HG02852 (cell line): ENCODE measurements around the gene METTL27.
"Not testable (repeated sequence)": the region's sequence is repeated elsewhere in the genome, so short reads cannot be mapped to it uniquely, and the experiment has no call there.

ENCODE experiments used
- ATAC-seq: cut with Tn5 transposase; IDR thresholded peaks from one replicate; pipeline ENCODE4 v1.9.1; 2021; ENCODE audit warnings: mild to moderate bottlenecking, moderate library complexity; ENCODE audit not compliant: unreplicated experiment

METTL27 gene, protein sequence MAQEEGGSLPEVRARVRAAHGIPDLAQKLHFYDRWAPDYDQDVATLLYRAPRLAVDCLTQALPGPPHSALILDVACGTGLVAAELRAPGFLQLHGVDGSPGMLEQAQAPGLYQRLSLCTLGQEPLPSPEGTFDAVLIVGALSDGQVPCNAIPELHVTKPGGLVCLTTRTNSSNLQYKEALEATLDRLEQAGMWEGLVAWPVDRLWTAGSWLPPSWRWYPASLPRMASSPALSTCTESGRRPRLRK

DNA sequence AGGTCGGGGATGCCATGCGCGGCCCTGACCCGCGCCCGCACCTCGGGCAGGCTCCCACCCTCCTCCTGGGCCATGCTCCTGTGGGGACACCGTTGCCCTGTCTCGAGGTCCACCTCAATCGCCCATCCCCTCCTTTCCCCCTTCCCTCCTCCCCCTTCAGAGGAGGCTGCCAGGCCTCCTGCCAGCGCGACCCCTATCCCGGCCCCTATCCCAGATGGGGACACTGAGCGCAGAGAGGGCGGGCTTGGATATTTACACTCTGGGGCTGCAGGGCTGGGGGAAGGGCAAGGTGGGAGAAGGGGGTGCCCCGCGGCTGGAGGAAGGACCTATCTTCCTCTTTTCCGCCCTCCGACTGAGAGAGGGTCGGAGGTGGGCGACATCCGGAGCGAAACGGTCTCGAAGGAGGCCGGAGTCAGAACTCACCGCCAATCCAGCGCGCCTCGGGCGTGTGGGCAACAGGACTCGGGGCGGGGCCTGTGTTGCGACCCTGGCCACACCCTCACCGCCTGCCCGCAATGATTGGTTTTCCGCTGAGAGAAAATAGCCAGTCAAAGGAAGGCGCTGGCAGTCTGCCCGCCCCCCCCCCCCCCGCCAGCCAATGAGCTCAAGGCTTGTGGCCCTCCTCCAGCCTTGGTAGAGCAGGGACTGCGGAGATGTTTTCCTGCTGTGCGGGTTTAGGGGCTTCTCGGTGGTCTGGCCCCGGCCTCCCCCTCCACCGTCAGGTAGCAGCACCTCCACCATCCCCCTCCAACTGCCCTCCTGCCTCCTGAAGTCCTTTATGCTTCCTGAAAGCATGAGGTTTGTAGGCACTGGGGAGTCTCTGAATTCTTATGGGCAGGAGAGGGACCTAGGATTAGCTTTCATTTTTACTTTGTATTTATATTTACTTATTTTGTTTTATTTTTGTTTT, at the start of gene METTL27:
METTL27 (minus strand) TSS at position 450 of the 910 bp plus-strand sequence; CDS start at position 74, 376 bp downstream.
- peak; percentile 98 for ATAC-seq

DNA sequence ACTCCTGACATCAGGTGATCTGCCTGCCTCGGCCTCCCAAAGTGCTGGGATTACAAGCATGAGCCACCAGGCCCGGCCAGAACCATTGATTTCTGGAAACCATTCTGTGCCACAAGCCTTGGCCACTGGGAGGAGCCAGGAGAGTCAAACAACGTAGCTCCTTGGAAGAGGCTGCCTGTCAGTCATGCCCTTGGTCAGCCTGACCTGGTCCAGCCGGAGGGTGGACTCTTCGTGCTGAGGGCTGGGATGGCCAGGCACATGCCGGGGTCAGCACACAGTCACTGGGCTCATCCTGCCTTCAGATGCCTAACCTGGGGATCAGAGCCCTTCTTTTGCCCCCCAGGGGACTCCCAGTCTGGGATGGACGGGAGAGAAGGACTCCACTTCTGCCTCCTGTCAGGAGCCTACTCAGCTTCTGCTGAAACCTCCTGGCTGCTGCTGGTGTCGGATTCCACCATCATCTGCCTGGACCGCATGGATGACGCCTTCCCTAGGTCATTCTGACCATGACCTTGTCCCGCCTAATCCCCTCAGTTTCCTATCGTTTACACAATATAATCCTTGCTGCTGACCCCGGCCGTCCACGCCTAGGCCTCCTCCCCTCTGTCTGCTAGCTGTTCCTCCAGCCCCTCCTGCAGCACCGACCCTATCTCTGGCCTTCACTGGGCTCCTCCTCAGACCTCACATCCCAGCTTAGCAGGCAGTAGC, 49.0 kb upstream of the METTL27 start:
- ATAC-seq, result no peak

DNA sequence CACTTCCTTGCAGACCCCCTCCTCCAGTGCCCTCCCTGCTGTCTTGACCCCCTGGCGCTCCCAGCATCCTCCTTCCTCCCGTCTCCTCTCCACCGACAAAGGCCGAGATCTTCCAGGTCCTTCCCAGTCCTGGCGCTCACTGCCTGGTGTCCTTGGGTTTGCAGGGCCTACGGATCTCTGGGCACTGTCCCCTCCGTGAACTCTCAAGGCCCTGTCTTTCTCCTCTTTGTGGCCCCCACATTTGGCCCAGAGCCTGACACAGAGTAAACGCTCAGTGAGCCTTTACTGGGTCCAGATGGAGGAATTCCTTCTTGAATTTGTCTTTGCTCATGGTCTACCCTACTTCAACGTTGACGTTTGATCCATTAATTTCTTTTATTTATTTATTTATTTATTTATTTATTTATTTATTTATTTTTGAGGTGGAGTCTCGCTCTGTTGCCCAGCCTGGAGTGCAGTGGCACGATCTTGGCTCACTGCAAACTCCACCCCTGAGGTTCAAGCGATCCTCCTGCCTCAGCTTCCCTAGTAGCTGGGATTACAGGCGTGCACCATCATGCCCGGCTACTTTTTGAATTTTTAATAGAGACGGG, 48.3 kb upstream of the METTL27 start:
- no peak for ATAC-seq

DNA sequence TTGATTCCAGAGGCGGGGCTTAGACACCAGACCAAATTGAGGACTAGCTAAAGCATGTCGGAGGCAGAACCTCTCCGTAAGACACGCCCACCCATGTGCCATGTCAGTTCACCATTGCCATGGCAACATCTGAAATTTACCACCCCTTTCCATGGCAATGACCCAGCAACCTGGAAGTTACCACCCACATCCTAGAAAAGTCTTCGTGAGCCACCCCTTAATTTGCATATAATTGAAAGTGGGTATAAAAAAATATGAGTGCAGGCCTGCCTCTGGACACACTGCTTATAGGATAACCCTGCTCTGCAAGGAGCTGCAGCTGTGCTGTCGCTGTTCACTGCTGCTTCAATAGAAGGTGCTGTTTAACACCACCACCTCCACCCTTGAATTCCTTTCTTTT, 46.6 kb upstream of the METTL27 start:
- ATAC-seq, result no peak

- no peak for ATAC-seq
Measured at GRCh38 chr7:73887762-73888161, 45.4 kb upstream of the METTL27 start.

- ATAC-seq, result no peak
Measured at GRCh38 chr7:73885975-73886798, 43.9 kb upstream of the METTL27 start.

GRCh38 chr7:73885433-73885974, 43.2 kb upstream of the METTL27 start:
- no peak for ATAC-seq

DNA sequence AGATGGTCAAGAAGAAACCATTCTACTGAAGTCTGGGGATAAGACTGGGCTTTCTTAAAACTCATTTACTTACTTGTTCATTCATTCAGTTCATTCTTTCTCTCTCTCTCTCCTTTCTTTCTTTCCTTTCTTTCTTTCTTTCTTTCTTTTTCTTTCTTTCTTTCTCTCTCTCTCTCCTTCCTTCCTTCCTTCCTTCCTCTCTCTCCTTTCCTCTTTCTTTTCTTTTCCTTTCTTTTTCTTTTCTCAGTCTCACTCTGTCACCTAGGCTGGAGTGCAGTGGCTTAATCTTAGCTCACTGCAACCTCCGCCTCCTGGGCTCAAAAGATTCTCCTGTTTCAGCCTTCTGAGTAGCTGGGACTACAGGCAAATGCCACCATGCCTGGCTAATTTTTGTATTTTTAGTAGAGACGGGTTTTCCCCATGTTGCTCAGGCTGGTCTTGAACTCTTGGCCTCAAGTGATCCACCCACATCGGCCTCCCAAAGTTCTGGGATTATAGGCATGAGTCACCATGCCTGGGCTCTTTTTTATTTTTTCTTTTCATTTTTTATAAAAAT, 42.6 kb upstream of the METTL27 start:
- not testable (repeated sequence) for ATAC-seq

DNA sequence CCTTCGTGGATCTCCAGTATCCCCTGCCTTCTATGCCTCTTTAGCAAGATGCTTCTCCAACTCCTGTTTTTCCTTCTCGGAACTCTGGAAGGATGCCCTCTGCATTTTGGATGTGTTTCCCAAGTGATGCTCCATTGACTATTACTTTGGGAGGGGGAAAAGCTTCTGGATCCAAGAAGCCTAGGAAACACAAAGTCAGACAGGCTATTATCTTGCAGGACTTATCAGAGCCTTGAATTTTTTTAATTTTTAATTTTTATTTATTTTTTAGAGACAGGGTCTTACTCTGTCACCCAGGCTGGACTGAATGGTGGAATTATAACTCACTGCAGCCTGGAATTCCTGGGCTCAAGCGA, 39.7 kb upstream of the METTL27 start:
- no peak for ATAC-seq

DNA sequence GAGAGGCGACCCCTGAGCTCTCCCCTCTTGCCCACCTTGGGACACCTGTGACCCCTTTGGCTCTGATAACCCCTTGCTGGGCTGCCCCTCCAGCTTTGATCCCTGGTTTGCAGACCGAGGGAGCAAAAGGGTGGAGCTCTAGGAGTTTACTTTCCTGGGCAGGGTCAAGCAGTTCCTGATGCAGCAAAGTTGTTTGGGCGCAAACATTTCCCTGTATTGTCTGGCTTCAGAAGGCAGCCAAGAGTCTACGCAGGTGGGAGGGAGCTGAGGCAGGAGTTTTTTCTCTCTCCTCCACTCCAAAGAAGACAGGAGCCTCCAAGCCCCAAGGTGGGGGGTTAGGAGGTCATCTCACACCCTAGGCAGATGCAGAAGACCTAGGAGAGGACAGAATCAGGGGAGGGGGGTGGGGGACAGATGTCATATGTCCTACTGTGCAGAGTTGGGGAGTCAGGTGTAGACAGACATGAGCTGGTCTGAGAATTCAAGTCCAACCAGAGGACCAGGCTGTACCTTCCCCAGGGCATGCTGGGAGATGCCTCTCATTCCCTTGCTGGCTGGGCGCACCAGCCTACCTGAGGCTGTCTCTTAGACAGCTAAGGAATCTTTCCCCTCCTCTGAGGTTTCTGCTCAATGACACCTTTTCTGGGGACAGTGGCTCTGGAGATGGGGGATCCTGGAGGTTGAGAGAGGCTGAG, 39.2 kb upstream of the METTL27 start:
- ATAC-seq, result no peak

GRCh38 chr7:73880755-73881328, 38.5 kb upstream of the METTL27 start:
- no peak for ATAC-seq

- no peak for ATAC-seq
Measured at GRCh38 chr7:73879977-73880681, 37.8 kb upstream of the METTL27 start.

DNA sequence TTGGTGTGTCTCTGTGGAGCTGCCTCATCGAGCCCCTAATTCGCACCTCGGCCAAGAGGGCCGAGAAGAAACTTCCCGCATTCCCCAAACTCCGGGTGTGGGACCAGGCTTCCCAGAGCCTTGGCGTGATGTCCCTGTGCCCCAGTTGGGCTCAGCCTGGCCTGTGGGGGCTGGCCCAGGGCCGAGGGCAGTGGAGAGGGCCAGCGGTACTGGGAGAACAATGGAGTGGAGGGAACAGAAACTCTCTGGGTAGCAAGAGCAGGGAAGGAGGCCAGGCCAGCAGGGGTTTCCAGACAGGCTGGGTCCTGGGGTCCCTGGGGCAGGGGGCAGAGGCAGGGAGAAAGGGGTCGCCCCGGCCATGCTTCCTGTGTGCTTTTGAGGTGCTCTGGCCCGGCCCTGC, 34.7 kb upstream of the METTL27 start:
- ATAC-seq, result no peak

DNA sequence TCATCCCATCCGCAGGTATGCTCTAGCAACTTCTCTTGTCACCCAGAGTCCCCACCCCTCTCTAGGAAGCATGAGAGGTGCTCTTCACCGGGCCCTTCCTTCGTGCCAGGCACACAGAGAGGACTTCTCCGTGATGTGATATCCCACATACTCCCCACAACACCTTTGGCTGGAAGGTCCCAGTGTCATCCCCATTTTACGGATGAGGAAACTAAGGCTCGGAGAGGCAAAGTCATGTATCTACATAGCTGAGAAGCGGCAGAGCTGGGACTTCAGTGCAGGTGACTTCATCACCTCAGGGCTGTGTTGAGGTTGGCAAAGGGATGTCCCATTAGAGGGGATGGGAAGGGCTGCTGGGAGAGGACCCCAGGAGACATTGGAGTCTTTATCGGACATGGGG, 34.0 kb upstream of the METTL27 start:
- ATAC-seq, result no peak

DNA sequence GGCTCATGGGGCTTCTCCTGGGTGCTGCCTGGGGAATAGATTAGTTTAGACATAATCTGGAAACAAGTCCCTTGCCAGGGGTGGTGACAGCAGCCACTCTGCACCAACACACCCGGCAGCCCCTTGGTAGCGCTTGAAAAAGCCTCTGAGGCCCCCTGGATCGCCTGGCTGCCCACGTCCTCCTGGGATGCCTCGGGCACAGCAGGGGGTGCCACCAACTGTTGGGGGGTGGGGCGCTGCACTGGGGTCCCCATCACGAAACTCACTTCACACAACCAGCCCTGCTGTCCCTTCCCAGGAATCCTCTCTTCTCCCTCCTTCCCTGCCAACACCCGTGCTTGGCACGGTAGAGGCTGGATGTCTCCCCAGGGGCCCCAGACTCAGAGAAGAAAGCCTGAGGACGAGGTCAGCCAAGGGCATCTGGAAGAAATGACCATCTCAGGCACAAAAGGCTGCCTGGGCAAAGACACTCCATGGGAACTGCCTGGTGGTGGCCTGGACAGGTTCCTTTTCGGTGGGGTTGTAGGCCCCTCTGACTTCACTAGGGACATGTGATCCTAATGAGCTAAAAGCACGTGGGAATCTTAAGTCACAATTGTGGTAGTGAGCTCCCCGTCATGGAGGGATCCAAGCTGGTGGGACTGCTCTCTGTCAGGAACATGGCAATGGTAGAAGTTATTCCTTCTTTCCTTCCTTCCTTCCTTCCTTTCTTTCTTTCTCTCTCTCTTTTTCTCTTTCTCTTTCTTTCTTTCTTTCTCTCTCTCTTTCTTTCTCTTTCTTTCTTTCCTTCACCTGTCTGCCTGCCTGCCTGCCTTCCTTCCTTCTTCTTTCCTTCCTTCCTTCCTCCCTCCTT, 30.0 kb upstream of the METTL27 start:
- no peak for ATAC-seq

DNA sequence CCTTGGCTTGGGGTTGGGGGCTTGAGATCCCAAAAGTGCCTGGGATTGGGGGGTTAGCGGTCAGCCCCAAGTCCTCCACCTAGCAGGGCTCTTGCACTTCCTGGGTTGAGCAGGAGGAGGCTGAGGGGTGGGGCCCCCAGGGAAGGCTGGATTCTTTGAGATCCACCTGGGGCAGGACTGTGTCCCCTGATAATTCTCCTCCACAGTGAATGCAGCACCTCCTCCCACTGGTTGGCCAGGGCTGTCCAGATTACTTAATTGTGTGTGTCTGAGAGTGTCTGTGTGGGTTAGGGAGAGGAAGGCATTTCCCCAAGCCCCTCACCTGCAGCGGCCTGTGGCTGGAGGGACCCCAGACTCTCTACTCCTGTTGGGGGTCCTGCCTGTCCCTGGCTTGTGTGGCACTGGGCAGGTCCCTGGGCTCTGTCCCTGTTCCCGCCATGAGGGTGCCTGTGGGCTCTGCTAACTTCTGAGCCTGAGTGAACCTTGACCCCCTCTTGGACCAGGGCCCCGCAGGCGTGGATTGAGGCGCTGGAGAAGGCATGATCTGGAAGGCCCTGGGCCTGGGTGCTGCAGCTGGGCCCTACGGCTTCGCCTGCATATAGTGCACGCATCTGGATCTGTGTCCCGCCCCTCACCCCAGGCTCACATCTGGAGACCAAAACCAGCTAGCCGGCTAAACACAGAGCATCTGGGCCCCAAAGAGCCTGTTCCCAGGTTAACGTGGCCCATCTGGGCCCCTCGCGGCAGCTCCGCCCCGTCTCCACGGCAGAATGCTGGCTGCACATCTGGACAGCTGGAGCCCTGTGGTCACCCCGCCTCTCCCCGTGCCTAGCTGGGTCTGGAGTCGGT, 29.1 kb upstream of the METTL27 start:
- no peak for ATAC-seq
